ENCODE results near the gene PLA2G2C.

DNA sequence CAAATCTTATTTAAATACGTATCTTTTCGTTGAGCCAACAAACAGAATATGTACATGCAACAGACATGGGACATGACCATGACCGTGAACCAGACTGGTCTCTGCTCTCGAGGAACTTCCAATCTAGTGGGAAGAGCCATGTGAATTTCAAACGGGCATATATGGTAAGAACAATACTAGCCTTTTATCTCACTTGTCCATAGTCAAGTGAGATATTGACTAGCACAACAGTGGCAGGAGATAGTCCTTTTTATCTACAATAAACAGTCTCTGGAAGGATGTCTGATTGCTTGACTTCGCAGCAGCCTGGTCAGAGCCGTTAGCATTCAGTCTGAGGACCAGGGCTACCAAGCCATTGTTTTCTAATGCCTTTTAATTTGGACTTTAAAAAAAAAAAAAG, 12.6 kb upstream of the PLA2G2C start:
- TF ChIP-seq CTCF (tag by site-specific recombination; IDR thresholded peaks at IDR 0.05): no peak
- no peak for TF ChIP-seq PRDM4 (tag by site-specific recombination; IDR thresholded peaks at IDR 0.05)
- no peak for TF ChIP-seq ZNF37A (tag by site-specific recombination; IDR thresholded peaks at IDR 0.05)
- no peak for TF ChIP-seq ZNF146 (tag by site-specific recombination; IDR thresholded peaks at IDR 0.05)
- TF ChIP-seq ZNF335 (tag by site-specific recombination; conservative IDR thresholded peaks at IDR 0.05): no peak
- TF ChIP-seq ZBTB26 (tag by site-specific recombination; optimal IDR thresholded peaks at IDR 0.05): no peak
- TF ChIP-seq ZNF510 (tag by site-specific recombination; IDR thresholded peaks at IDR 0.05; ENCODE audit: insufficient replicate concordance): no peak
- TF ChIP-seq PRDM1 (tag by site-specific recombination; IDR thresholded peaks at IDR 0.05): no peak
- no peak for TF ChIP-seq GFI1B (tag by site-specific recombination; IDR thresholded peaks at IDR 0.05)
- TF ChIP-seq, protein P1, sequence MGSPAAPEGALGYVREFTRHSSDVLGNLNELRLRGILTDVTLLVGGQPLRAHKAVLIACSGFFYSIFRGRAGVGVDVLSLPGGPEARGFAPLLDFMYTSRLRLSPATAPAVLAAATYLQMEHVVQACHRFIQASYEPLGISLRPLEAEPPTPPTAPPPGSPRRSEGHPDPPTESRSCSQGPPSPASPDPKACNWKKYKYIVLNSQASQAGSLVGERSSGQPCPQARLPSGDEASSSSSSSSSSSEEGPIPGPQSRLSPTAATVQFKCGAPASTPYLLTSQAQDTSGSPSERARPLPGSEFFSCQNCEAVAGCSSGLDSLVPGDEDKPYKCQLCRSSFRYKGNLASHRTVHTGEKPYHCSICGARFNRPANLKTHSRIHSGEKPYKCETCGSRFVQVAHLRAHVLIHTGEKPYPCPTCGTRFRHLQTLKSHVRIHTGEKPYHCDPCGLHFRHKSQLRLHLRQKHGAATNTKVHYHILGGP (tag by site-specific recombination; IDR thresholded peaks at IDR 0.05): no peak
- no peak for TF ChIP-seq ZNF792 (tag by site-specific recombination; IDR thresholded peaks at IDR 0.05)

Measured in HEK293 (cell line).